HCT116 (cell line): Measurements from ENCODE around the gene LSM12. TPM values are rescaled to one million over a fixed set of nuclear protein-coding genes. Genes with fewer than 3 reads are reported as not detected.

ENCODE experiments used
- ATAC-seq: fragments of 200-7000 bp; cut with Tn5 transposase; 2 replicates; pipeline ENCODE4 v1.9.1; 2020; ENCODE audit warnings: mild to moderate bottlenecking, moderate library complexity
- BruUV-seq: library from RNA; stranded (reverse); fragments of 400-500 nt; replicated peaks from 2 replicates; lab custom pipeline; 2021; lab: Mats Ljungman, UMichigan
- CTCF ChIA-PET: fragments of 300-600 bp; sonication (Branson Sonifier 250); formaldehyde crosslinking; loops from one replicate; lab custom pipeline; 2021; ENCODE audit warnings: antibody characterized with exemption; lab: Charles Lee
- POLR2A ChIA-PET: fragments of 300-600, 350-600 bp; sonication (Branson Sonifier 250); formaldehyde crosslinking; loops from one replicate; lab custom pipeline; 2021; ENCODE audit warnings: antibody characterized with exemption; lab: Charles Lee
- RAD21 ChIA-PET, 2 experiments: fragments of 300-600 bp; sonication (Branson Sonifier 250); formaldehyde crosslinking; loops; one replicate each; lab custom pipeline; 2023; ENCODE audit warnings: low total read pairs in 2 of 2; ENCODE audit not compliant: uncharacterized antibody in 2 of 2, unreplicated experiment in 2 of 2, low non-redundant PET in 1 of 2; lab: Charles Lee
- DNase-seq: peaks from one replicate; pipeline ENCODE4 v3.0.0-alpha.2; 2010; ENCODE audit warnings: low read depth, low spot score
- H2AFZ ChIP-seq: fragments of 200-600 bp; shearing (Covaris generic), sonication (generic); 2 replicates; pipeline ENCODE4 v1.6.1; 2017; ENCODE audit warnings: low read depth, mixed run types, mixed read lengths, antibody characterized with exemption, low read length; ENCODE audit not compliant: poor library complexity, severe bottlenecking
- H3K27ac ChIP-seq: 2 replicates; pipeline ENCODE4 v1.5.1; 2012; ENCODE audit warnings: low read depth, low read length
- H3K27me3 ChIP-seq: fragments of 200-600 bp; sonication (generic); 2 replicates; pipeline ENCODE4 v1.6.1; 2016; ENCODE audit warnings: mixed run types, low read length, mixed read lengths; ENCODE audit not compliant: insufficient read depth
- H3K36me3 ChIP-seq, 2 experiments: fragments of 200-500 bp in 1 of 2; fragments of 200-600 bp in 1 of 2; sonication (Bioruptor generic) in 1 of 2; sonication (generic) in 1 of 2; 2 replicates each; pipeline versions ENCODE4 v1.5.1 to v1.6.1; 2014 to 2016; ENCODE audit warnings: low read length in 2 of 2, inconsistent platforms in 1 of 2, mixed read lengths in 1 of 2, mixed run types in 1 of 2; ENCODE audit not compliant: insufficient read depth in 2 of 2, control insufficient read depth in 1 of 2
- H3K4me1 ChIP-seq, 2 experiments: fragments of 200-600 bp in 1 of 2; sonication (generic) in 1 of 2; 2 replicates each; pipeline versions ENCODE4 v1.5.1 to v1.6.1; 2012 to 2017; ENCODE audit warnings: low read length in 2 of 2, inconsistent platforms in 1 of 2, mild to moderate bottlenecking in 1 of 2, mixed read lengths in 1 of 2, mixed run types in 1 of 2, moderate library complexity in 1 of 2; ENCODE audit not compliant: insufficient read depth in 2 of 2, control insufficient read depth in 1 of 2
- H3K4me2 ChIP-seq: fragments of 200-600 bp; sonication (generic); 2 replicates; pipeline ENCODE4 v1.6.1; 2017; ENCODE audit warnings: mixed run types, low read length, mixed read lengths
- H3K4me3 ChIP-seq, 2 experiments: fragments of 200-600 bp in 1 of 2; sonication (generic) in 1 of 2; replicated peaks in 1 of 2; 2 replicates each; pipeline ENCODE4 v1.5.1; 2011 to 2016; ENCODE audit warnings: low read length in 2 of 2, control low read depth in 1 of 2, low read depth in 1 of 2, mild to moderate bottlenecking in 1 of 2, mixed read lengths in 1 of 2, mixed run types in 1 of 2
- H3K79me2 ChIP-seq: fragments of 200-600 bp; sonication (generic); 2 replicates; pipeline ENCODE4 v1.6.1; 2017; ENCODE audit warnings: mild to moderate bottlenecking, mixed run types, low read length, moderate library complexity, mixed read lengths; ENCODE audit not compliant: insufficient read depth
- H3K9ac ChIP-seq: fragments of 200-600 bp; sonication (generic); 2 replicates; pipeline ENCODE4 v1.6.1; 2016; ENCODE audit warnings: low read length, mixed read lengths
- H3K9me2 ChIP-seq: fragments of 200-600 bp; sonication (generic), shearing (Covaris generic); 2 replicates; pipeline ENCODE4 v1.6.1; 2017; ENCODE audit warnings: mixed run types, mild to moderate bottlenecking, moderate library complexity; ENCODE audit not compliant: insufficient read depth
- H3K9me3 ChIP-seq, 2 experiments: fragments of 200-500 bp in 1 of 2; fragments of 200-600 bp in 1 of 2; sonication (Bioruptor generic) in 1 of 2; sonication (generic) in 1 of 2; 2 replicates each; pipeline ENCODE4 v1.6.1; 2014 to 2017; ENCODE audit warnings: low read length in 2 of 2, mixed read lengths in 2 of 2, inconsistent platforms in 1 of 2, low read depth in 1 of 2, mild to moderate bottlenecking in 1 of 2, mixed run types in 1 of 2, moderate library complexity in 1 of 2; ENCODE audit not compliant: control insufficient read depth in 1 of 2, insufficient read depth in 1 of 2
- H4K20me1 ChIP-seq: fragments of 200-600 bp; sonication (generic), shearing (Covaris generic); 2 replicates; pipeline ENCODE4 v1.6.1; 2017; ENCODE audit warnings: mixed run types, mild to moderate bottlenecking, moderate library complexity; ENCODE audit not compliant: insufficient read depth
- CBX3 ChIP-seq: IDR thresholded peaks from 2 replicates; pipeline ENCODE4 v1.6.1; 2012; ENCODE audit warnings: low read depth
- CEBPB ChIP-seq: IDR thresholded peaks from 2 replicates; pipeline ENCODE4 v1.6.1; 2012; ENCODE audit warnings: low read depth
- CTCF ChIP-seq, 3 experiments: fragments of 200-600 bp in 1 of 3; sonication (generic) in 1 of 3; IDR thresholded peaks in 2 of 3; conservative IDR thresholded peaks in 1 of 3; 2 replicates each; pipeline ENCODE4 v1.5.1; 2012 to 2017; ENCODE audit warnings: low read depth in 2 of 3, low read length in 2 of 3, antibody characterized with exemption in 1 of 3, borderline replicate concordance in 1 of 3, control low read depth in 1 of 3, mild to moderate bottlenecking in 1 of 3, mixed read lengths in 1 of 3, mixed run types in 1 of 3, moderate library complexity in 1 of 3; ENCODE audit not compliant: insufficient read depth in 1 of 3
- ELF1 ChIP-seq: IDR thresholded peaks from 2 replicates; pipeline ENCODE4 v1.6.1; 2012; ENCODE audit warnings: low read depth, borderline replicate concordance
- EZH2phosphoT487 ChIP-seq: fragments of 200-600 bp; IDR thresholded peaks from 2 replicates; pipeline ENCODE4 v1.6.1; 2018; ENCODE audit warnings: antibody characterized with exemption, borderline replicate concordance
- FOSL1 ChIP-seq: IDR thresholded peaks from 2 replicates; pipeline ENCODE4 v1.6.1; 2012; ENCODE audit warnings: low read depth
- JUND ChIP-seq: IDR thresholded peaks from 2 replicates; pipeline ENCODE4 v1.6.1; 2012
- MAX ChIP-seq: IDR thresholded peaks from 2 replicates; pipeline ENCODE4 v1.6.1; 2012
- POLR2A ChIP-seq: IDR thresholded peaks from 2 replicates; pipeline ENCODE4 v1.7.0; 2011; ENCODE audit warnings: borderline replicate concordance; ENCODE audit not compliant: insufficient read depth, insufficient read length; ENCODE audit errors: extremely low read depth
- RAD21 ChIP-seq: IDR thresholded peaks from 2 replicates; pipeline ENCODE4 v1.6.1; 2012; ENCODE audit warnings: low read depth, mild to moderate bottlenecking
- SRF ChIP-seq: IDR thresholded peaks from 2 replicates; pipeline ENCODE4 v1.6.1; 2012; ENCODE audit warnings: low read depth
- TCF7L2 ChIP-seq: IDR thresholded peaks from 2 replicates; pipeline ENCODE4 v1.7.0; 2011; ENCODE audit warnings: borderline replicate concordance, inconsistent platforms; ENCODE audit not compliant: insufficient read depth, insufficient read length; ENCODE audit errors: extremely low read depth
- YY1 ChIP-seq: IDR thresholded peaks from 2 replicates; pipeline ENCODE4 v1.6.1; 2011; ENCODE audit warnings: low read length, low read depth, moderate library complexity, mild to moderate bottlenecking; ENCODE audit not compliant: insufficient replicate concordance; ENCODE audit errors: extremely low read depth
- ZBTB33 ChIP-seq: IDR thresholded peaks from 2 replicates; pipeline ENCODE4 v1.6.1; 2011; ENCODE audit warnings: mild to moderate bottlenecking, low read length, moderate library complexity; ENCODE audit not compliant: insufficient replicate concordance; ENCODE audit errors: extremely low read depth
- ZNF274 ChIP-seq: fragments of 200-500 bp; sonication (Bioruptor generic); IDR thresholded peaks from 2 replicates; pipeline ENCODE4 v1.6.1; 2014; ENCODE audit warnings: mild to moderate bottlenecking, low read depth, low read length, inconsistent platforms
- intact Hi-C: fragments of 100-400 bp; cut with micrococcal nuclease; formaldehyde crosslinking; loops from 2 replicates; pipeline ENCODE4 v1.10.0; 2022
- total RNA-seq: library from RNA; stranded (reverse); gene quantifications from one replicate; pipeline ENCODE4 v1.2.1, GENCODE V29; 2021; ENCODE audit not compliant: unreplicated experiment

The LSM12 gene
- total RNA-seq, 1 experiment from 2014 or later: 99.6 TPM

GRCh38 chr17:44043272-44043696, 23.2 kb downstream of the LSM12 start:
- H3K27ac ChIP-seq: no peak overlapping the region; the same call in 1 of the 2 replicates
- no peaks in the 10 kb centered on the region for H3K9me3 ChIP-seq
- H3K27me3 ChIP-seq: no peaks in the 10 kb centered on the region
- H3K79me2 ChIP-seq: peaks cover 92% of the 10 kb centered on the region
- H3K4me1 ChIP-seq: no peaks in the 10 kb centered on the region
- DNase-seq (no peak), ATAC-seq (no peak)
- H2AFZ ChIP-seq: no peak overlapping the region
- H3K4me3 ChIP-seq: no peak overlapping the region
- ChIA-PET RAD21 (no interaction called here), CTCF (interaction anchor here (2.3 to 3.5 kb wide), 2 partner anchors 100 to 125 kb away, joined by 9 to 40 read pairs; no protein-coding TSS in a partner anchor)
- no peaks in the 10 kb centered on the region for H3K9me2 ChIP-seq
- no TSS peak for BruUV-seq
- H3K4me2 ChIP-seq: no peak overlapping the region
- H4K20me1 ChIP-seq: peaks cover 12% of the 10 kb centered on the region; the same call in 1 of the 2 replicates
- peaks cover 15 to 32% of the 10 kb centered on the region in 2 experiments; a peak in 3 of 4 replicates for H3K36me3 ChIP-seq
- no peak overlapping the region for H3K9ac ChIP-seq
- intact Hi-C loops: no loop called here
- TF ChIP-seq RAD21 (no peak), CTCF (IDR thresholded peaks at IDR 0.05 in 2 of 3, conservative IDR thresholded peaks at IDR 0.05 in 1 of 3; ENCODE audit: borderline replicate concordance in 1 of 3, insufficient read depth in 1 of 3, low read depth in 2 of 3, low read length in 2 of 3) (no peak), FOSL1 (no peak), JUND (no peak), MAX (no peak), YY1 (no peak), ELF1 (no peak), EZH2phosphoT487 (no peak), SRF (no peak), POLR2A (no peak), CBX3 (no peak), CEBPB (no peak), ZBTB33 (no peak), ZNF274 (no peak), TCF7L2 (no peak)
- TF ChIP-seq, all 23 proteins: peak for 0
- POLR2A ChIA-PET: interaction anchor here (0.7 to 1.3 kb wide), 2 partner anchors 26 to 498 kb away, joined by 3 read pairs; no protein-coding TSS in a partner anchor
